ENCODE data around the gene LRRFIP1. TPM values are rescaled to one million over a fixed set of nuclear protein-coding genes. Genes with fewer than 3 reads are reported as not detected.
A peak's percentile ranks its signal among the peaks of the same experiment; 100 is the strongest.

LRRFIP1 gene
- total and polyA plus RNA-seq, 2 donors (not counting 3 experiments of a cell fraction or from before 2014, with no cell fraction given) = 39.2 to 179 TPM

- H2AFZ ChIP-seq (ENCODE audit: low read depth, low read length) = no peak overlapping the region
- peak overlapping the region; percentile 67 for H3K27ac ChIP-seq (ENCODE audit: insufficient read depth, low read depth, low read length)
- no peaks in the 10 kb centered on the region for H3K9me3 ChIP-seq (replicated peaks; ENCODE audit: control insufficient read depth, insufficient read depth, low read length)
- no peaks in the 10 kb centered on the region for H3K27me3 ChIP-seq (ENCODE audit: control insufficient read depth in 2 of 2, insufficient read depth in 2 of 2, low read length in 2 of 2)
- no peak overlapping the region for H3K9ac ChIP-seq (replicated peaks; ENCODE audit: extremely low read depth, insufficient read depth, low read length)
- ChIA-PET CTCF (interaction anchor here (0.6 to 4.1 kb wide), 10 partner anchors 14 to 98 kb away, joined by 3 to 40 read pairs (median 4); no protein-coding TSS in a partner anchor), POLR2A (interaction anchor here (1.1 kb wide), 1 partner anchor 15 kb away, joined by 4 read pairs; no protein-coding TSS in a partner anchor)
- H3K4me2 ChIP-seq (ENCODE audit: insufficient read depth, low read length) = no peak overlapping the region
- H4K20me1 ChIP-seq (replicated peaks; ENCODE audit: control insufficient read depth, extremely low read depth, insufficient read depth, low read length) = peaks cover 4% of the 10 kb centered on the region
- DNase-seq (ENCODE audit: low read depth, low spot score) (no peak), FAIRE-seq (no peak)
- no peaks in the 10 kb centered on the region for H3K9me1 ChIP-seq (replicated peaks; ENCODE audit: control insufficient read depth, extremely low read depth, insufficient read depth, low read length)
- BruUV-seq (replicated peaks) = no TSS peak
- peaks cover 79% of the 10 kb centered on the region for H3K4me1 ChIP-seq (ENCODE audit: control insufficient read depth, extremely low read depth, insufficient read depth, low read length)
- H3K36me3 ChIP-seq (ENCODE audit: control insufficient read depth in 2 of 2, extremely low read depth in 1 of 2, insufficient read depth in 2 of 2, low read length in 2 of 2) = no peaks in the 10 kb centered on the region
- dilution Hi-C loops (cut with MboI; ENCODE audit: extremely low pct_ligation_motif_present, low sequenced_read_pairs) = no loop called here
- peaks cover 96% of the 10 kb centered on the region for H3K79me2 ChIP-seq (ENCODE audit: control insufficient read depth, insufficient read depth, low read length)
- no peak for TF ChIP-seq GATA2 (IDR thresholded peaks at IDR 0.05; ENCODE audit: insufficient read depth, insufficient read length, low read depth, low read length)
- TF ChIP-seq FOS (IDR thresholded peaks at IDR 0.05; ENCODE audit: borderline replicate concordance, insufficient read depth, low read length) = no peak
- no peak for TF ChIP-seq MYC (IDR thresholded peaks at IDR 0.05; ENCODE audit: low read depth, low read length)
- TF ChIP-seq, protein P1, sequence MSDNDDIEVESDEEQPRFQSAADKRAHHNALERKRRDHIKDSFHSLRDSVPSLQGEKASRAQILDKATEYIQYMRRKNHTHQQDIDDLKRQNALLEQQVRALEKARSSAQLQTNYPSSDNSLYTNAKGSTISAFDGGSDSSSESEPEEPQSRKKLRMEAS (IDR thresholded peaks at IDR 0.05; ENCODE audit: insufficient read depth, insufficient read length) = no peak
- no peak for TF ChIP-seq POLR2AphosphoS5 (IDR thresholded peaks at IDR 0.05; ENCODE audit: insufficient read depth, low read depth, low read length)
- TF ChIP-seq EZH2 (IDR thresholded peaks at IDR 0.05; ENCODE audit: borderline replicate concordance, low read depth, low read length, severe bottlenecking) = no peak
- TF ChIP-seq, protein P2, sequence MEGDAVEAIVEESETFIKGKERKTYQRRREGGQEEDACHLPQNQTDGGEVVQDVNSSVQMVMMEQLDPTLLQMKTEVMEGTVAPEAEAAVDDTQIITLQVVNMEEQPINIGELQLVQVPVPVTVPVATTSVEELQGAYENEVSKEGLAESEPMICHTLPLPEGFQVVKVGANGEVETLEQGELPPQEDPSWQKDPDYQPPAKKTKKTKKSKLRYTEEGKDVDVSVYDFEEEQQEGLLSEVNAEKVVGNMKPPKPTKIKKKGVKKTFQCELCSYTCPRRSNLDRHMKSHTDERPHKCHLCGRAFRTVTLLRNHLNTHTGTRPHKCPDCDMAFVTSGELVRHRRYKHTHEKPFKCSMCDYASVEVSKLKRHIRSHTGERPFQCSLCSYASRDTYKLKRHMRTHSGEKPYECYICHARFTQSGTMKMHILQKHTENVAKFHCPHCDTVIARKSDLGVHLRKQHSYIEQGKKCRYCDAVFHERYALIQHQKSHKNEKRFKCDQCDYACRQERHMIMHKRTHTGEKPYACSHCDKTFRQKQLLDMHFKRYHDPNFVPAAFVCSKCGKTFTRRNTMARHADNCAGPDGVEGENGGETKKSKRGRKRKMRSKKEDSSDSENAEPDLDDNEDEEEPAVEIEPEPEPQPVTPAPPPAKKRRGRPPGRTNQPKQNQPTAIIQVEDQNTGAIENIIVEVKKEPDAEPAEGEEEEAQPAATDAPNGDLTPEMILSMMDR (IDR thresholded peaks at IDR 0.05; ENCODE audit: extremely low read depth in 1 of 2, insufficient read depth in 1 of 2, low read depth in 1 of 2, low read length in 2 of 2) = no peak
- no peak for TF ChIP-seq POLR2A (IDR thresholded peaks at IDR 0.05; ENCODE audit: low read depth, low read length)
- no peak for TF ChIP-seq JUN (IDR thresholded peaks at IDR 0.05; ENCODE audit: borderline replicate concordance, insufficient read depth, insufficient read length, low read depth)
- no peak overlapping the region for H3K4me3 ChIP-seq (replicated peaks in 1 of 3; ENCODE audit: insufficient read depth in 1 of 3, low read depth in 1 of 3, low read length in 3 of 3)
- intact Hi-C loops (cut with micrococcal nuclease) = loop anchor here (2.0 kb wide), 1 partner anchor 14 kb away; no protein-coding TSS in a partner anchor
Measured at GRCh38 chr2:237701033-237701858, 73.9 kb downstream of the LRRFIP1 start.

Measured in endothelial cell of umbilical vein (primary cell).